HG03378 (cell line): ENCODE results near the gene IFNL4.
"Not testable (repeated sequence)": the region's sequence is repeated elsewhere in the genome, so short reads cannot be mapped to it uniquely, and the experiment has no call there.

Experiments
- ATAC-seq: cut with Tn5 transposase; IDR thresholded peaks from one replicate; pipeline ENCODE4 v1.9.1; 2021; ENCODE audit warnings: mild to moderate bottlenecking, moderate library complexity; ENCODE audit not compliant: unreplicated experiment

IFNL4 gene

GRCh38 chr19:39230096-39230764 is 18.4 kb downstream of the IFNL4 start:
- no peak for ATAC-seq

GRCh38 chr19:39224910-39225309 is 23.7 kb downstream of the IFNL4 start:
- no peak for ATAC-seq

DNA sequence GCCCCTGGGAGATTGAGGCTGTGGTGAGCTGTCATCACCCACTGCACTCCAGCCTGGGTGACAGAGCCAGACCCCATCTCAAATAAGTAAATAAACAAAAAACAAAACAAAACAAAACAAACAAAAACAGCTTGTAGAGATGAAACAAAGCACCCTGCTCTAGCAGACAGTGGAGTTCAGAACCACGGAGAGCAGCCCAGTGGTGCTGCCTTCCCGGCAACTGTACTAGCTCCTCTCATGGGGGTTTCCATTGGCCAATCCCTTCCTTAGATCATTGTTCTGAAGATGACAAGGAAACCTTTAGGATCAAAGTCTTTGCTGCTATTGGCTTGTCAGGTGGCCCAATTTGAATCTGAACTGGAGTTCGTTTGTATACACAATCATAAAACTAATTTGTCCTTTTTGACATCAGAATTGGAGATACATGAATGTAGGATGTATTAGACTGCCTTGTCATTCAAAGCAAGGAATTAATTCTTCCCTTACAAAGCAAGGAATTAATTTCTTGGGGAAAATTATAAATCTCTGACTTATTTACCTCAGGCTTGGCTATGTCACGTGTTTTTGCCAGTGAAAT is 24.9 kb downstream of the IFNL4 start:
- ATAC-seq: no peak

- ATAC-seq: not testable (repeated sequence)
Observed at GRCh38 chr19:39219108-39219507, 29.5 kb downstream of the IFNL4 start.

- ATAC-seq: no peak
Observed at GRCh38 chr19:39218230-39219007, 30.2 kb downstream of the IFNL4 start.

GRCh38 chr19:39217094-39217493 is 31.6 kb downstream of the IFNL4 start:
- no peak for ATAC-seq

GRCh38 chr19:39215323-39215722 is 33.3 kb downstream of the IFNL4 start:
- ATAC-seq: not testable (repeated sequence)

- no peak for ATAC-seq
Observed at GRCh38 chr19:39212375-39212742, 36.3 kb downstream of the IFNL4 start.

- ATAC-seq: no peak
Observed at GRCh38 chr19:39211731-39212374, 36.8 kb downstream of the IFNL4 start.

DNA sequence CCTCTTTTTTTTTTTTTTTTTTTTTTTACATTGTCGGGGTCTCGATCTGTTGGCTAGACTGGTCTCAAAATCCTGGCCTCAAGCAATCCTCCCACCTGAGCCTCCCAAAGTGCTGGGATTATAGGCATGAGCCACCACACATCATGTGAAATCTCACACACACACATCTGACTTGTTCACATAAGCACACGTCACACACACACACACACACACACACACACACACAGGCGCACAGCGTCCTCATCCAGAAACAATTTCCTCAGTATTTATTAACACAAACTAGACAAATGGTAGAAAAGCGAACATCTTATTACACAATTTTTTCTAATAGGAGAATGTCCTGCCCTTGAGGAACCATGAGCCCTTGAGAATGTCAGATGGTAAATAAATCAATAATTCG is 39.5 kb downstream of the IFNL4 start:
- no peak for ATAC-seq

GRCh38 chr19:39208175-39208795 is 40.4 kb downstream of the IFNL4 start:
- no peak for ATAC-seq

DNA sequence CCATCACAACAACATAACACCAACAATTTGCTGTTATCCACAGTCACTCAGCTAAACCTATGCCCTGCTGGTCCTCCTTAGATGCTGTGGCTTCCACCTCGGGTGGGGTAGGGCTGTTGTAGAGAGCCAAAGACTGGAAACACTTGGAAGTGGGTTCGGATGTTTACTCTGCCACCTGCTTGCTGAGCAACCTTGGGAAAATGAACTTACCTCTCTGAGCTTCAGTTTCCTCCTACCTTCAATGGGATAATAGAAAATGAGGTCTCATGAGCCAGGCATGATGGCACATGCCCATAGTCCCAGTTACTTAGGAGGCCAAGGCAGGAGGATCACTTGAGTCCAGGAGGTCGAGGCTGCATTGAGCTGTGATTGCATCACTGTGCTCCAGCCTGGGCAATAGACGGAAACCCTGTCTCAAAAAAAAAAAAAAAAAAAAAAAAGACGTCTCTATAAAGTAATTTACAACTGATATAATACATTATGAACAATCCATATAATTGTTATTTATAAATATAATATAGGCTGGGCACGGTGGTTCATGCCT is 41.3 kb downstream of the IFNL4 start:
- ATAC-seq: no peak

DNA sequence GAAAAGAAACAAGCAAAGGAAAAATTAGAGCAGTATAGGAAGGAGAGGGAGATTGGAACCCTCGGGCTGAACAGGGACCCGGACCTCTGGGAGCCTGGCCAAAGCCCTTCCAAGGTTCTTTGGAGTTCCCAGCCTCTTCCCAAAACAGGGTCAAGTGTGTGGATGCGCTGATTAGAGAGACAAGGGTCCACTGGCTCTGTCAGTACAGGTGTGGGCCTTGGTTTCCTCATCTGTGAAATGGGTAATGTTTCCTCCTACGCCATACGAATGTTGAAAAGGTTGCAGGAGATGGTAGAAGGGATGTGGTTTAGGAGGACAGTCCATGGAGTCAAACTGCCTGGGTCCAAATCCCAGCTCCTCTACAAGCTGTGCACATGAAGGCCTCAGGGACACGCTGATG is 42.5 kb downstream of the IFNL4 start:
- no peak for ATAC-seq

DNA sequence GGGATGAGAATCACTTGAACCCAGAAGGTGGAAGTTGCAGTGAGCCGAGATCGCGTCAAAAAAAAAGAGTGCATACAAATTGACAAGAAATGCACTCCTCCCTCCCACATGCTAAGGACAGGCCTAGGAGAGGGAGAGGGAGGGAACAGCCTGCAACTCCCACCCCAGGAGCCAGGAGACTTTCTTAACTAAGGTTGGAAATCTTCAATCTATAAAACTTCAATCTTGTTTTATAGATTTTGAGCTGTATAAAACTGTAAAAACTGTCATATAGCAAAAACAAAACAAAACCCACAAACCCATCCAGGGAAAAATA is 43.2 kb downstream of the IFNL4 start:
- no peak for ATAC-seq

DNA sequence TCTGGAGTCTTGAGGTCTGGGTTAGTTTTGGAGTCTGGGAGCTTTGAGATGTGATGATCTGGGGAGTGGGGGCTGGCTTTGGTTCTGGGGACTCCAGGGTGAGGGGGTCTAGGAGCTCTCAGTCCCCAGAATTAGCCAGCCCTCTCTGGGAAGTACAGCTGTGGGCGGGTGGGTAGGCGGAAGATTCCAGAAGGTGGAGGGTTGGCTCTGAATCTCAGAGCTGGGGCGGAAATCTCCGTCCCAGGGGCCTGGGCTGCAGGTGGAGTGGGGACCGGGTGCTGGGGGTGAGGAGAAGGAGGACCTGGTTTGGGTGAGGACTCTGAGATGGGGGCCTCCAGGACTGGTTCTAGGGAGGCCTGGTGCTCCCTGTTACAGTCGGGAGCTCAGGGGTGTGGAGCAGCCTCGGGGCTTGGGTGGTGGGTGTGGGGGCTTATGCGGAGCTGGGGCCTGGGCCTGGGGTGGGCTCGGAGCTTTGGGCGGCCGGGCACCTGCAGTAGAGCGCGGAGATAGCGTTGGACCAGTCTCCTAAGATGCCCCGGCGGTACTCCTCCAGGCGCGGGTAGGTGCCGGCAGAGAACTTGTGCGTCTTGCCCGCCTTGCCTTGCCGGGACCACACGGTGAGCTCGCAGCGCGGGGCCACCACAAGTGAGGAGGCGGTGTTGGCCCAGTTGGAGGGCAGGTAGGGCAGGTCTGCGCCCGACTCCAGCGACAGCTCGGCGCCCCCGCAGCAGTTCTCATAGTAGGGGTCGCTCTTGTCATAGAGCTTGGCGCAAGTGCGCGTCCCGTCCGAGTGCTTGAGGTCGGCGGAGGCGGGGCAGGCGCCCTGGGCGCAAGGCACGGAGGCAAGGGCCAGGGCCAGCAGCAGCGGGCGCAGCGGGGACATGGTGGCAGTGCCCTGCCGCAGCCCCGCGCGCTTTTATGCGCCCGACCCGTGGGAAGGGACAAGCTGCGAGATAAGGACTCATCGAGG is 45.0 kb downstream of the IFNL4 start, which contains the start of gene SYCN:
Gene SYCN (minus strand): TSS at position 892 of the 970 bp plus-strand sequence. CDS start 9 bp downstream, at position 883.
- ATAC-seq: no peak

- no peak for ATAC-seq
Observed at GRCh38 chr19:39202998-39203355, 45.7 kb downstream of the IFNL4 start.

DNA sequence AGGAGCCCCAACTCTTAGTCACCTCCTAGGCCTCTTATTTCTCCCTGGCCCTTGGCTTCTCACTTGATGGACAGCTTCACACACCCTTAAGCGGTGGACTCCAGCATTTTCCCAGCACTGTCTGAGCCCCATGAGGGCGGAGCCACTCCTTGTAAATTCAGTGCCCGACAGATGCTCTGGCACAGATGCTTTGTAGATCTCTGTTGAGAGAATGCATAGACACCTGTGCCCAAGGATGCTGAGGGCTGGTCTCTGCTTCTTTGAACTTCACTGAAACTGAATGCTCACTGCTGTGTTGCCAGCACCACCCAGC is 47.9 kb downstream of the IFNL4 start:
- no peak for ATAC-seq

DNA sequence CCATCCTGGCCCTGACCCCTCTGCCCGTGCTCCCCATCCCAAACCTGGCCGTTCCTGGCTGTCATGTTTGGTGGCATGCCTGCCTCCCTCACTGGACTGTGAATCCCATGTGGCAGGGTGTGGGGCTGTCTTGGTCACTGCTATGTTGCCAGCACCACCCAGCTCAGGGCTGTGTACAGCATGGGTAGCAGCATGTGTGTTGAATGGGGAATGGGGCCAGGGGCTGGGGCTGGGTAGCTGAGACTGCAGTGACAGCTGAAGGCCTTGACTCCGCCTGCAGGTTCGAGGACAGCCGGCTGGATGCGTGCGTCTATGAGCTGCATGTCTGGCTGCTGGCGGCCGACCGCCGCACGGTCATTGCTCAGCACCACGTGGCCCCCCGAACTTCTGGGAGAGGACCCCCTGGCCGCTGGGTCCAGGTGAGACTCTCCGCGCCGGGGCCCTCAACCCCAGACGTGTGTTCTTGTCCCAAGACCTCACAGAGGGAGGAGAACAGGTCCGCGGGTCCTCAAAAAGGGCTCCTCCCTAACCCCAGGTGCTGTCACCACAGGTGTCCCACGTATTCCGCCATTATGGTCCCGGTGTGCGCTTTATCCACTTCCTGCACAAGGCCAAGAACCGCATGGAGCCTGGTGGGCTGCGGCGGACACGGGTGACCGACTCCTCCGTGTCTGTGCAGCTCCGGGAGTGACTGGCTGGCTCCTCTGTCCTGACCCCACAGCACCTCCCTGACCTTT is 48.4 kb downstream of the IFNL4 start:
- ATAC-seq: no peak

DNA sequence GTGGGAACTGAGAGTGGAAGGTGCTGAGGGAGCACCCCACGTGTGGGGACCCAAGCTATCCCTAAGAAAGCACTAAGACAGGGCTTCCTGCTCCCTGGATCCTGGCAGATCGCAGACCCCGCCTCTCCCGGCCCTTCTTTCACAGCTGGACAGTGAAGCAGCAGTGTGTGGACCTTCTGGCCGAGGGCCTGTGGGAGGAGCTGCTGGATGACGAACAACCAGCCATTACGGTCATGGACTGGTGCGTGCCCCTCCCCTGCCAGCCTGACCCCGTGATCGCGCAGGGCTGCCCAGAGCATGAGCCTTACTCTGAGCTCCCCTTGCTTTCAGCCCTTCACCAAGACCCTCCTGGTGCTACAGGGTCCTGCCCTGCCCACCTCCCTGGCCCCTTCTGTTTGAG is 49.6 kb downstream of the IFNL4 start:
- ATAC-seq: no peak
